ENCODE results near the gene SPTBN4.

SPTBN4 gene

DNA sequence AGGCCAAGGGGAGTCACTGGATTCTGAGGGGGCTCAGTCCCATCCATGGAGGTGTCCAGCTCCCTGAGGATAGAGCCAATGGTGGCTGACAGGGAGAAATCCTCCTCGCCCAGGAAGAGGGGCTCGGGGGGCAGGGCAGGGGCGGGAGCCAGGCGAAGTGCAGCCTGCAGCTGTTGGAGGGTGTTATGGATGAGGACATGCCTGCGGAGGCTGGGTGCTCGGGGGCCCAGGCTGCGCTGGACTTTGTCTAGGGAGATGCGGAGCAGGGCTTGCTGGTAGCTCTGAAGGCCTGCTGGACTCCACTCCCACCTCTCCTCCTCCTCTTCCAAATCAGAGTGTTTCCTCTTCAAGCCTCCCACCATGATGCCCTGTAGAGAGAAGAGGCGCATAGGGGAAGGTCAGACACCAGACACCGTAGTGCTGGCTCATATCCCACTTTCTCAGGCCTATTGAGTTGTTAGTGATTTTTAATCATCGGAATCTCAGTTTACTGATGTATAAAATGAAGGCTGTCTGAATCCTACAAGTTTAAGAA lies 25.0 kb upstream of the SPTBN4 start:
- no peak for DNase-seq (ENCODE audit: low read depth)

DNA sequence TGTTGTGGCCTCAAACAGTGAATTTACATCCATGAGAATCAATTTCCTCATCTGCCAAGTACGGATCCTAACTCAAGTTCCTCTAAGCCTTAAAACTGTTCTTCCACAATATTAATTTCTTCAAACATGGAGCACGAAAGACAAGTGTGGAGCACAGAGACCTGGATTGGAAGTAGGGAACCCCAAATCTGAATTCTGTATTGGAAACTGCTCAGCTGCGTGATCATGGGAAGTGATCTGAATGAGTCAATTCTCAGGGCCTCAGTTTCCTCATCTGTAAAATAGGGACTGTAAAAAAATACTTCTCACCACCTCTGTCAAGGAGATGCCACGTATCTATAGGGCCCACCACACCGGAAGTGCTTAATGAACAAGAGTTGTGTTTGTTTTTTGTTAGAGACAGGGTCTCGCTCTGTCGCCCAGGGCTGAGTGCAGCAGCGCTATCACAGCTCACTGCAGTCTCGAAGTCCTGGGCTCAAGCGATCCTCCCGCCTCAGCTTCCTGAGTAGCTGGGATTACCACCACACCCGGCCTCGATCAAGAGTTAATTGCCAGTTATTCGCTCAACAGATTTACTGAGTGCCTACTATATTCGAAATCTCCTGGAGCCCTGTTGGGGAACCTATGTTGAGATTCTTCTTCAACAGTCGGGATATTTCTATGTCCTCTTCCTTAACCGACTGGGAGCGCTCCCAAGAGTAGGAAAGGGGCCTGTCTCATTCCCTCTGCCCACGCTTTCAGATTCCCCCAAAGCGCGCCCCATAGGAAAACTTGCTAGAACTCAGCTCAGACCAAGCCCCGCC lies 24.3 kb upstream of the SPTBN4 start:
- DNase-seq (ENCODE audit: low read depth): no peak

DNA sequence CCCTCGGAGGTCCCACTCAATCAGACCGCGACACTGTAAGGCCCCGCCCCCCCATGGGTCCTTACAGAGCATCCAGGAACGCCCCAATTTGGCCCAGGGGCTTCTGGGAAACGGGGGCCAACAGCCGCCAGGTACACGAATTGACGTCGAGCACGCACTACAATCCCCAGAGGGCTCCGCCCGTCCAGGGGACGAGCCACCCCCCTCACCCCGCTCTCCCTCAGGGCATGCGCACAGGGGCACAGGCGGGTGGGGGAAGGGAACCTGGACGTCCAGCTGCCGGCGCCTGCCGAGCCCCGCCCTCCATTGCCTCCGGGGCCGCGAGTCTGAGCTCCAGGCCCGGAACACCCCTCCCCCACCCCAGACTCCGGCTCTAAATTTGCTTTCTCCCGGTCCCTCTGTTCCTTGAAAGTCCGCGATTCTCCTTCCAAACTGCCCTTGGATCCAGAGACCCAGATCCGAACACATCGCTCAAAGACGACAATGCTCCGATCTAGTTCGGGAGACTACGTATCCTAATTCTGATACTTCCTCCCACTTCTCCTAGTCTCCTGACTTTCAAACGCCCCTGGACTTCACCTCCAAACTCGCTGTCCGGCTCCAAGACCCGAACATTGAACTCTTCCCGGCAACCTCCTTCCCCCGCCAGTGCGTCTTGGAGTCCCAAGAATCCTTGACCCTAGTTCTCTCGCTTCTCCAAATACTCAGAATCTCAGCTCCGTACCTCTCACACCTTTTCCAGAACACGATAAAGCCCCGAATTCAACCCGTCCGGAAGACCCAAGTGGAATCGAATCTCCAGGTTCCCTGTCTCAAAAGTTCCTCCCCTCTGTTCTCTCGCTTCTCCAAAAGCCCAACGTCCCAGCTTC lies 23.4 kb upstream of the SPTBN4 start:
- peak; percentile 99 for DNase-seq (ENCODE audit: low read depth)

DNA sequence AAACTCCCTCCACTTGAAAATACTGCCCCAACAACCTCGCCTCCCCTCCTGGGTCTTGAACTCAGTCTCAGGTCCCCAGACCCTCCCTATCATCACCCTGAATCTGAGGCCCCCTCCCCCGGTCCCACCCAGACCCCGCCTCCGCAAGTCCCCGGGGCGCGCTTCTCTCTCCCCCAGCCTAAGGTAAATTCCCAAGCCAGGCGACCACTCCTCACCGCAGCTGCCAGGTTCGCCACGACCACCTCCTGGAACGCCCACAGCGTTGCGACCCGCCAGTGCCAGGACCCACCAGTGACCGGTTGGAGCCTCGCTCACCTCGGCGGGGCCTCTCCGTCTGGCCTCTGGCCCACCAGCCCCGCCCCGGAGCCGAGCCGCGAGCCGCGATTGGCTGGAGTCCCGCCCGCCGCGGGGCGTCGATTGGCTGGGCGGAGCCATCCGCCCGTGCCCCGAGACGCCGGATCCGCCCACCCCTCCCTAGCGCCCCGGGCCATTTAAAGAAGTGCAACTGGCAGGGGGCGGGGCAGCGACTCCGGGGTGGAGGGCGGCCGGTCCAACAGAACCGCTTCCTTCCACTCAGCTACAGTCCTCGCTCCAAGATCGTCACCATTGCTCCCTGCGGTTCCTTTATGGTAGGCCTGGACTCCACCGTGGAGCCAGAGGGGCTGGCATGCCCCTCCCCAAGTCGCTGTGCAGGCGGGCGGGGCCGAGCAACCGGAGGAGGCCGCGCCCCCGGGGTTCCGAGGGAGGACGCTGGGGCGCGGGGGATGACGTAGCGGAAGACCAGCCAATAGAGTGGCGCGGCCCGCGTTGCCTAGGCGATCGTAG lies 22.6 kb upstream of the SPTBN4 start, which contains the start of gene SERTAD3:
Gene SERTAD3, minus strand, starts transcription at position 336 of the 825 bp plus-strand sequence. CDS start 2,255 bp downstream, outside the sequence.
- peak; percentile 86 for DNase-seq (ENCODE audit: low read depth)

DNA sequence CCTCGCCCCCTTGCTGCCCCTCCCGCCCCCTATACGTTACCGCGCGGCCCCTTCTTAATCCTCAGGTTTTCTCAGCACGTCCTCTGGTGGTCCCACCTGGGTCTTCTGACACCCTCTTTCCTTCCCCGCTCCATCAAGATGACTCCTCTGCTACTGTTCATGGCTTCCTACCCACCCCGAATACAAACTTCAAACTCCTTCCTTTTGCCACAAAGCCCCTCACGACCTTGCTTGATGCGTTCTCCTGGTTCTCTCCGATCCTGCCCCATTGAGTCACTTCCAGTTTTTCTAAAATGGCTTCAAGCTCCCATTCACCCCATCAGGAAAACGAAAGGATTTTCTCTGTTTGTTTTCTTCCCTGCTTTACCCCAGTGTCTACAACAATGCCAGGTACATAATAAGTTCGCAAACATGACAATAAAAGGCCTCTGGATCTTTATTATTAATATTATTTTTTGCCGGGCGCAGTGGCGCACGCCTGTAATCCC lies 21.9 kb upstream of the SPTBN4 start:
- DNase-seq (ENCODE audit: low read depth): no peak

DNA sequence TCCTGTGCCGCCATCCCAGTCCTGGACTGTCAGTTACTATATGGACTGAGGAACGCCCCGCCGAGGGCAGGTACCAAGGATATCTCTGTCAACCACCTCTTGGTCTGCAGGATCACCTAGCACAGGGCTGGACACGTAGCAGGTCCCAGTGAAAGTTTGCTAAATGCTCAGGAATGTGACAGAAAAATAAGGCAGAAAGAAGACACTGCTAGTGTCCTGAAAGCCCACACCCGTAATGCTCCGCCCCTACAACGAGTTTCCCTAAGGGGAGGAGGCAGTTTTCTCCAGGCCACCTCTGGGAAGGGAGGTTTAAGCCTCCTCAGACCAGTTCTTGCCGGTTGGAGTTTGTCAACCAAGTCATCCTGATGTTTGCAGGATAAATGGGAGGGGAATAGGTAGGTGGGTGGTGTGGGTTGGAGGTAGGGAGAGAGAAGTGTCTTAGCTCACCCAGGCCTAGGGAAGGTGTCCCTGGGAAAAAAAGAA lies 21.0 kb upstream of the SPTBN4 start:
- DNase-seq (ENCODE audit: low read depth): peak; percentile 27

DNA sequence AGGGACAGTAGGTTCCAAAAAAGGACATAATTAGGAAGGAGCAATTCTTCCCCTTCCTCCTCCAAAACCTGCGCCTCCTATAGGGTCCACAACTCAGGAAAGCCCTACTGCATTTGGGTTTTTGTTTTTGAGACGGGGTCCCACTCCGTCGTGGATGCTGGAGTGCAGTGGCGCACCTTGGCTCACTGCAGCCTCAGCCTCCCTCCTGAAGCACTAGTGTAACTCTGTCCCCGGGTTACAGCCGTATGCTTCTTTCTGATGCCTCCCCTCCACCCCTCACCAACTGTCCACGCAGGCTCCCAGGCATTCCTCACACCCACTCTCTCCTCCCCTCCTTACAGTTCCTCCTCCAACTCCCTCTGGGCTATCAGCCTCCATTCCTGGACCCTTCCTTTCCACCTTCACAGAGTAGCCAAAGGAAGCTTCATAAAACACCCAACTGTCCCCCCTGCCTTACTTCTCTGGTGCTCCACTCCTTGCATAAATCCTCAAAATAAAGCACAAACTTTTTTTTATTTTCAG lies 20.5 kb upstream of the SPTBN4 start:
- no peak for DNase-seq (ENCODE audit: low read depth)

DNA sequence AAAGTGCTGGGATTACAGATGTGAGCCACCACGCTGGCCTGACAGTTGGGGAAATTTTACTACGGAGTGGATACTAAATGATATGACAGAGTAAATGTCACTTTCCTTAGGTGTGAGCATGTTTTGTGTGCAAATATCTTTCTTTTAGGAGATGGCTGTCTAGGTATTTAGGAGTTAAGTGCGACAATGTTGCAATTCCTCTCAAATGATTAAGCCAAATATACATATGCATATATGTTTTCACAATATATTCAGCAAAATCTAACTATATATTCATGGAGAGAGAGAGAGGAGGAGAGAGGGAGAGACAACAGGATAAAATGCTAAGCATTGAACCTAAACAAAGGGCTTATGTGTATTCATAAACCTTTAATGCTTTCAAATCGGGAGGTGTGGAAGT lies 17.3 kb upstream of the SPTBN4 start:
- DNase-seq (ENCODE audit: low read depth): no peak

DNA sequence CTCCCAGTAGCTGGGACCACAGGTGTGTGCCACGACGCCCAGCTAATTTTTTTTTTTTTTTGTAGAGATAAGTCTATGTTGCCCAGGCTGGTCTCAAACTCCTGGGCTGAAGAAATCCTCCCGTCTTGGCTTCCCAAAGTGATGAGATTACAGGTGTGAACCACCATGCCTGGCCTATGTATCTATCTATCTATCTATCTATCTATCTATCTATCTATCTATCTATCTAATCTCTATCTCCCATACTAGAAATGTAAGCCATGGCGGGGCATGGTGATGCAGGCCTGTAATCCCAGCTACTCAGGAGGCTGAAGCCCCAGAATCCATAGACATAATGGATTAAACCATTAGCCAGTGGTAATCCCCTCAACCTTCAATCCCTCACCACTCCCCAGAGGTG lies 16.1 kb upstream of the SPTBN4 start:
- no peak for DNase-seq (ENCODE audit: low read depth)

DNA sequence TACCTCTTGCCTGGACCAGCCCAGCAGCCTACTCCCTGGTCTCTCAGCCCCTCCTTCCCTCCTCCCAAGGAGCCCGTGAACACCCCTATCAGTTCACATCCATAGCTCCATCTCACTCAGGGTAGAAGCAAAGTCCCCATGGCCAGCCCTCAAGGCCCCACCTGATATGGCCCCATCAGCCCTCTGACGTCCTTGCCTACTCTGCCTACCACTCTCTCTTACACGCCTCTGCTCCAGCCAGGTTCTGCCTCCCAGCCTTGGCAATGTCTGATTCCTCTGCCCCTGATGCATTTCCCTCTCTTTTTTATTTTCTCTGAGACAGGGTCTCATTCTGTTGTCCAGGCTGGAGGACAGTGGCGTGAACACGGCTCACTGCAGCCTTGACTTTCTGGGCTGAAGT lies 14.8 kb upstream of the SPTBN4 start:
- DNase-seq (ENCODE audit: low read depth): no peak

DNA sequence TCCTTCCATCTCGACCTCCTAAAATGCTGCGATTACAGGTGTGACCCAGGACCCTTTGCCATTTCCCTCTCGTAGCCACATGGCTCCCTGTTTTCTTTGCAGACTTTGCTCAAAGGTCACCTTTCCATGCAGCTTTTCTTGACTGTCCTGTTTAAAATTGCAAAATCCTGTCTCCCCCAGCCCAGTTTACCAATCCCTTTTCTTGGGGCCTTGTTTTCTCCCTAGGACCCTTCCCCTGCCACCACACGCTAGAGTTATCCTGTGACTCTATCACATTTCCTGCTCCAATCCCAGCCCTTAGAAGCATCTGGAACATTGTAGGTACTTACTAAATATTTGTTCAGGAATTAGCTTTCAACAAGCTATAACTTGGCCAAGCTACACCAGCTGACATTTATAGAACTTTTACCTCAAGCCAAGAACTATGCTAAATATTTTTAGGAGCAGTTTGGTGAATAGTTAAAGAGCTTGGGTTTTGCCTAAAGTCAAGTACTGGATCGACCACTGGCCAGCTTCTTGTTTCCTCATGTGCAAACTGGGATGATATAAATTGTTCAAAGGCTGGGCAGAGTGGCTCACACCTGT lies 13.6 kb upstream of the SPTBN4 start:
- no peak for DNase-seq (ENCODE audit: low read depth)

DNA sequence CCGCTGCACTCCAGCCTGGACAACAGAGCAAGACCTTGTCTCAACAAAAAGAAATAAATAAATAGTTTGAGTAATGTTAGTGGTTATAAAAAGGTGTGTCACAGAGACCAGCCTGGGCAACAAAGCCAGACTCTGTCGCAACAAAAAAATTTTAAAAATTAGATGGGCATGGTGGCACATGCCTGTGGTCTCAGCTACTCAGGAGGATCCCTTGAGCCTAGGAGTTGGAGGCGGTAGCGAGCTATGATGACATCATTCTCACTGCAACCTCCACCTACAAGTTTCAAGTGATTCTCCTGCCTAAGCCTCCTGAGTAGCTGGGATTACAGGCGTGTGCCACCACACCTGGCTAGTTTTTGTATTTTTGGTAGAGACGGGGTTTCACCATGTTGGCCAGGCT lies 12.9 kb upstream of the SPTBN4 start:
- peak; percentile 33 for DNase-seq (ENCODE audit: low read depth)

DNA sequence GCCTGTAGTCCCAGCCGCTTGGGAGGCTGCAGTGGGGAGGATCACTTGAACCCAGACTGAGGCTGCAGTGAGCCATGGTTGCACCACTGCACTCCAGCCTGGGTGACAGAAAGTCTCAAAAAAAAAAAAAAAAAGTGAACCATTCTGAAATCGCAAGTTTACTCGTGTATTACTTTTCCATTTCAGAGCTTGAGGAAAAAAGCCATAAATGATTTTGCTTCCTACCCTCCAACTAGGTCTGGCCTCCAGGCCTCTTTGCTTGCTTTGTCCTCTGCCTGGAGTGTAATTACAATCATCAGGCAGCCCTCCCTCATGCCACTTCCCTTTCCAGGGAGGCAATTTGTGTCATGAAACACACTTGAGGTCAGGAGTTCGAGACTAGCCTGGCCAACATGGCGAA lies 9.8 kb upstream of the SPTBN4 start:
- no peak for DNase-seq (ENCODE audit: low read depth)

DNA sequence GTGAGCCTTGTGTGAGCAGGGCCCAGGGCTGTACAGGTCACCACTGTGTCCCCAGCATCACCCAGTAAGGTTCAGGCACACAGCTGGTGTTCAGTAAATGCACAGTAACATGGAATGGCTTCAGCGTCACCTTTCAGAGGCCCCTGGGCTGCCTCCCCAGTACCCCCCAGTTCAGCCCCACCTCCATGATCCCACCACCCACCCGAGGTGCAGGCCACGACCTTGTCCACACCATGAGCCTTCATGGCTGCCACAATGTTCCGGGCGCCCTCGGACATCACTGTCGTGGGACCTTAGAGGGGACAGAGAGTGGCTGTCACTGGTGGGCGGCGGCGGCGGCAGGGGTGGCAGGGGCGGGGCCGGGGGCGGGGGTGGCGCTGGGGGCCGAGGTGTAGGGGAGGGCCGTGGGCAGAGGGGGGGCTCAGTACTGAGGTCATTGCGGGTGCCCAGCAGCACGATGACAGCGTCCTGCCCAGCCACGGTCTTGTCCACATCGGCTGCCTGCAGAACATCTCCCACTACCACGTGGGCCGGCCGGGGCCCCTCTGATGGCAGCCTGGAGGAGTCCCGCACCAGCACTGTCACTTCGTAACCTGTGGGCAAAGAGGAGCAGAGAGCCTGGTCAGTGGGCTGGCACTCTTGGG lies 8.7 kb upstream of the SPTBN4 start:
- DNase-seq (ENCODE audit: low read depth): no peak

DNA sequence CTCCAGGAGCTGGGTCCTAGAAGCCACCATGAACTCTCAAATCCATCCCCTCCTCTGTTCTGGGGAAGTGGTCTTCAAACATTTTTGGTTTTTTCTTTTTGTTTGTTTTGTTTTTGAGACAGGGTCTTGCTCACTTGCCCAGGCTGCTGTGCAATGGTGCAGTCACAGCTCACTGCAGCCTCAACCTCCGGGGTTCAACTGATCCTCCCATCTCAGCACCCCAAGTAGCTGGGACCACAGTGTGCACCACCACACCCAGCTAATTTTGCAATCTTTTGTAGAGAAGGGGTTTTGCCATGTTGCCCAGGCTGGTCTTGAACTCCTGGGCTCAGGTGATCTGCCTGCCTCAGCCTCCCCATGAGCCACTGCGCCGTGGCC lies 8.2 kb upstream of the SPTBN4 start:
- no peak for DNase-seq (ENCODE audit: low read depth)

DNA sequence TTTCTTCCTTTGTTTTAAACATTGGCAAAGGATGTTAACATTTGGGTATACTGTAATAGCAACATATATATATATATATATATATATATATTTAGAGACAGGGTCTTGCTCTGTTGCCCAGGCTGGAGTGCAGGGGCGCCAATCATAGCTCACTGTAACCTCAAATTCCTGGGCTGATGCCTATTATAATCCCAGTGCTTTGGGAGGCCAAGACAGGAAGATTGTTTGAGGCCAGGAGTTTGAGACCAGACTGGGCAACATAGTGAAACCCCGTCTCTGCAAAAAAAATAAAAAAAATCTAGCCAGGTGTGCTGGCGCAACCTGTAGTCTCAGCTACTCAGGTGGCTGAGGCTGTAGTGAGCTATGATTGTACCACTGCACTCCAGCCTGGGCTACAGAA lies 6.6 kb upstream of the SPTBN4 start:
- no peak for DNase-seq (ENCODE audit: low read depth)

DNA sequence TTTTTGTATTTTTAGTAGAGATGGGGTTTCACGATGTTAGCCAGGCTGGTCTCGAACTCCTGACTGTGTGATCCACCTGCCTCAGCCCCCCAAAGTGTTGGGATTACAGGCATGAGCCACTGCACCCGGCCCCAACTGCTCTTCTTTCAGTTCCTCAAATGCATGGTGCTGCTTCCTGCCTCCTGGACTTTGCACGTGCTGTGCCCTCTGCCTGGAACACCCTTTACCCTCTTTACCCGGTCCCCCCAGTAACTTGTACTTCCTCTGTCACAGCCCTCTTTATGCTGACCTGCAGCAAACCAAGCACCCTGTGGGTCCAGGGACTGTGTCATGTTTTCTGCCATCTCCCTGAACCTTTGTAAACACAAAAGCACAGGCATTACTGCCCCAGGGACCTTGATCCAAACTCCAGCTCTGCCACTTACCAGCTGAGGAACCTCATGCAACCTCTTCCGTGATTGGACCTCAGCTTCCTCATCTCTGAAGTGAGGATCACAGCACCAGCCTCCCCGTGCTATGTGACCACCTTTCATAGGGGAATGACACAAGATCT lies 5.1 kb upstream of the SPTBN4 start:
- DNase-seq (ENCODE audit: low read depth): no peak

DNA sequence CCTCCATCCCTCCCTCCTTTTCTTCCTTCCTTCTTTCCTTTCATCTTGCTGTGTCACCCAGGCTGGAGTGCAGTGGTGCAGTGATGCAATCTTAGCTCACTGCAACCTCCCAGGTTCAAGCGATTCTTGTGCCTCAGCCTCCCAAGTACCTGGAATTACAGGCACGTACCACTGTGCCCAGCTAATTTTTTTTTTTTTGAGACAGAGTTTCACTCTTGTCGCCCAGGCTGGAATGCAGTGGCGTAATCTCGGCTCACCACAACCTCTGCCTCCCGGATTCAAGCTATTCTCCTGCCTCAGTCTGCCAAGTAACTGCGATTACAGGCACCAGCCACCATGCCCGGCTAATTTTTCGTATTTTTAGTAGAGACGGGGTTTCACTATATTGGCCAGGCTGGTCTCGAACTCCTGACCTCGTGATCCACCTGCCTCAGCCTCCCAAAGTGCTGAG lies 3.2 kb upstream of the SPTBN4 start:
- peak; percentile 46 for DNase-seq (ENCODE audit: low read depth)

DNA sequence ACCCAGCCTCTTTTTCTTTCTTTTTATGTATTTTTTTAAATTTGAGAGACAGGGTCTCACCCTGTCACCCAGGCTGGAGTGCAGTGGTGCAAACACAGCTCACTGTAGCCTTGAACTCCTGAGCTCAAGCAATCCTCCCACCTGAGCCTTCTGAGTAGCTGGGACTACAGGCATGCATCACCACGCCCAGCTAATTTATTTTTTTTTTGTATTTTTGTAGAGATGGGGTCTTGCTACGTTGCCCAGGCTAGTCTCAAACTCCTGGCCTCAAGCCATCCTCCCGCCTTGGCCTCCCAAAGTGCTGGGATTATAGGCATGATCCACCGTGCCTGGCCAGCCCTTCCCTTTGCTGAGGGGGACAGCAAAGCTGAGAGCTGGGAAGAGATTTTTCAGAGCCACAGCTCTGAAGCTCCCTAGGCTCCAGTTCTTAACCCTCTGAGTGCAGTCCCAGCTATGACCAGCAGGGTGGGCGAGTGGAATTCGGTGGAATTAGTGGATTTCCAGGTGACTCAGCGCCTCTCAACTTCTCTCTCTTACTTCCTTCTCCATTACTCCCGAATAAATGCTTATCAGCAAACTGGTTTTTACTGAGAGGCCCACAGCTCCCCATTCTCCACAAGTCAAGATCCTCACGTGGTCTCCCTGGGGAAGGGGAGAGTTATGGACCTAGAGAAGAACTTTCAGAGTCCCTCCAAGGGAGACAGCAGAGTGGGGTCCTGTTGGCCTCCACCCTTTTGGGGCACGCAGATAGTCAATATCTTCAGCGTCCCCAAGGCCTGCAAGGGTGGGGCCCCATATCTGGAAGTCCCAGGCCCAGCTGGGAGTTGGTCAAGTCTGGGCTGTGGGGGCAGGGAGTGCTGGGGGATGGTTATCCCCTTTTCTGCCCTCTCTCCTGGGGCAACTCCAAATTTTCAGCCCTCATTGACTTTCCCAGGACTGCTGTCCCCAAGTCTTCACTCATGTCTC lies 2.5 kb upstream of the SPTBN4 start:
- peak; percentile 95 for DNase-seq (ENCODE audit: low read depth)
